Endometrial microvascular endothelial cells (primary cell): ENCODE results near the gene HNF1A. TPM values are rescaled to one million over a fixed set of nuclear protein-coding genes. Genes with fewer than 3 reads are reported as not detected.

Source experiments
- in situ Hi-C: cut with HindIII; loops from 2 replicates; pipeline ENCODE4 v1.10.0; 2017; ENCODE audit warnings: low sequenced_read_pairs, low pct_unique_long_range_greater_than_20kb; ENCODE audit errors: inconsistent ontology term
- total RNA-seq: library from RNA; depleted of rRNA; stranded (reverse); fragments of >200 nt; gene quantifications from one replicate; pipeline ENCODE4 v1.2.3, GENCODE V29; 2015; ENCODE audit errors: inconsistent ontology term

The HNF1A gene
- total RNA-seq, 1 donor from 2014 or later, result not detected

GRCh38 chr12:120956579-120957300, 21.6 kb upstream of the HNF1A start:
- in situ Hi-C loops, result no loop called here

DNA sequence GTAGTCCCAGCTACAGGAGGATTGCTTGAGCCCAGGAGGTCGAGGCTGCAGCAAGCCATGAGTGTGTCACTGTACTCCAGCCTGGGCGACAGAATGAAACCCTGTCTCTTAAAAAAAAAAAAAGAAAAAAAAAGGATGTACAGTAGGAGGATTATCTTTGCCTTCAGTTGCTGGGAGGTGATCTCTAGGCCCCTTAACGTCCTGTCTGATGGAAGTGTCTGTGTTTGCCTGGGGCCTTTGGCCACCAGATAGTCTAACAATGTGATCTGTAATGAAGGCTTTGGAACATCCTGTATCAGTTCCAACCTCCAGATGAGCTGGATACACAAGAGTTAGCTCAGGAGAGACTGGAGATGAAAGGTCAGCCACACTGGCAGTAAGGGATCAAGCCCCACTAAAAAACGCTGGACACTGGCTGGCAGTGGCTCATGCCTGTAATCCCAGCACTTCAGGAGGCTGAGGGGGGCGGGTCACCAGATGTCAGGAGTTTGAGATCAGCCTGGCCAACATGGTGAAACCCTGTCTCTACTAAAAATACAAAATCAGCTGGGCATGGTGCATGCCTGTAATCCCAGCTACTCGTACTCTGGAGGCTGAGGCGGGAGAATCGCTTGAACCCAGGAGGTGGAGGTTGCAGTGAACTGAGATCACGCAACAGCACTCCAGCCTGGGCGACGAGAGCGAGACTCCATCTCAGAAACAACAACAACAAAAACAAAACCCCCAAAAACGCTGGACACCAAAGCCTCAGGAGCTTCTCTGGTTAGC, 19.0 kb upstream of the HNF1A start:
- in situ Hi-C loops, result no loop called here

DNA sequence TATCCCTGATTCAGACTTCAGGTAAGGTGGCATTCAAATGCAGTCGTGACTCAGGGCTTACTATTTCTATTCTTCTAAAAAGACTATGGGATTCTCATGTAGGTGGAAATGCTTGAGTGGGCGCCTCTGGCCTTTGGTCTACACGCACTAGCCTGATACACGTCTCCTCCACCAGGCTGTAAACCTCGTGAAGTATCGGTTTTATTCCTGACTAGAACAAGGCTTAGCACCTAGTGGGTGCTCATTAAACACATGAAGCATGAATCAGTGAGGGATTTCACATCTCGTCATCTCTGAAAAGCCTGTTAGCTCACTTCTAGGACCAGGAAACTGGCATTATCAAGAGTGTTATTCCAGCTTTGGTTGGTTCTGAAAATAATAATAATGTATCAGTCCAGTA, 17.7 kb upstream of the HNF1A start:
- in situ Hi-C loops, result no loop called here

- in situ Hi-C loops, result no loop called here
These were observed 16.5 kb upstream of the HNF1A start for GRCh38 chr12:120961604-120962531.

DNA sequence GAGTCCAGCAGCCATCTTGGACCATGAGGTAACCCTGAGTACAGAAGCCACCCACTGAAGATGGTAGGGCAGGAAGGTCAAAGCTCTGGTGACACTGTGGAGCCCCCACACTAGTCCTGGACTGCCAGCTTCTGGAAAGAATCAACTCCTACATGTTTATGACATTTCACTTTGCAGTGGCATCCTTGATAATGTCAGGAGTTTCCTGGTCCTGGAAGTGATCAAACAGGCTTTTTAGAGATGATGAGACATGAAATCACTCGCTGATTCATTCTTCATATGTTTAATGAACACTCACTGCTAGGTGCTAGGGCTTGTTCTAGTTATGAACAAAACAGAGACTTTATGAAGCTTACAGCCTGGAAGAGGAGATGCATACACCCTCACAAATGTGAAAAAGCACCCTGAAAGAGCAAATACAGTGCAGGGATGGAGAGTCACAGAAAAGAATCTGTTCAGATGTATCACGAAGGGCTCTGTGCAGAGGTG, 15.8 kb upstream of the HNF1A start:
- in situ Hi-C loops, result no loop called here

DNA sequence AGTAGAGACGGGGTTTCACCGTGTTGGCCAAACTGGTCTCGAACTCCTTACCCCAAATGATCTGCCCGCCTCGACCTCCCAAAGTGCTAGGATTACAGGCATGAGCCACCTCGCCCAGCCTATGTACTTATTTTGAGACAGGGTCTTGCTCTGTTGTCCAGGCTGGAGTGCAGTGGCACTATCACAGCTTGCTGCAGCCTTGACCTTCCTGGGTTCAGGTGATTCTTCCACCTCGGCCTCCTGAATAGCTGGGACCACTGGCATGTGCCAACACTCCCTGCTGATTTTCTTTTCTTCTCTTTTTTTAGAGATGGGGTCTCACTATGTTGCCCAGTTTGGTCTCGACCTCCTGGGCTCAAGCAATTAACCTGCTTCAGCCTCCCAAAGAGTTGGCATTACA, 14.0 kb upstream of the HNF1A start:
- in situ Hi-C loops, result no loop called here

GRCh38 chr12:120965534-120966091, 12.7 kb upstream of the HNF1A start:
- in situ Hi-C loops, result no loop called here

GRCh38 chr12:120970310-120970709, 8.0 kb upstream of the HNF1A start:
- in situ Hi-C loops, result no loop called here

GRCh38 chr12:120971299-120972180, 6.8 kb upstream of the HNF1A start:
- in situ Hi-C loops, result no loop called here

- in situ Hi-C loops, result no loop called here
These were observed 5.3 kb upstream of the HNF1A start for GRCh38 chr12:120972870-120973543.

GRCh38 chr12:120977531-120978295, 630 bp upstream of the HNF1A start:
- in situ Hi-C loops, result no loop called here

- in situ Hi-C loops, result no loop called here
These were observed 998 bp downstream of the HNF1A start for GRCh38 chr12:120979220-120979861.

- in situ Hi-C loops, result no loop called here
These were observed 1.7 kb downstream of the HNF1A start for GRCh38 chr12:120979862-120980696.

- in situ Hi-C loops, result no loop called here
These were observed 2.5 kb downstream of the HNF1A start for GRCh38 chr12:120980800-120981368.

GRCh38 chr12:120981407-120981941, 3.1 kb downstream of the HNF1A start:
- in situ Hi-C loops, result no loop called here
